Effector memory CD4-positive, alpha-beta T cell (primary cell): ENCODE data around the gene MUCL3.

Source experiments
- DNase-seq, 3 donors: peaks; one replicate each; pipeline ENCODE4 v3.0.0-alpha.2; 2020
- H3K27ac ChIP-seq: 2 replicates; pipeline ENCODE4 v1.7.0; 2013; ENCODE audit warnings: mild to moderate bottlenecking, low read length, moderate library complexity; ENCODE audit not compliant: insufficient read depth, poor library complexity, severe bottlenecking
- H3K27me3 ChIP-seq: replicated peaks from 2 replicates; pipeline ENCODE4 v1.7.0; 2013; ENCODE audit warnings: mild to moderate bottlenecking, low read length; ENCODE audit not compliant: insufficient read depth, control insufficient read depth, poor library complexity, severe bottlenecking
- H3K36me3 ChIP-seq: 2 replicates; pipeline ENCODE4 v1.7.0; 2013; ENCODE audit warnings: mild to moderate bottlenecking, low read length, moderate library complexity; ENCODE audit not compliant: control insufficient read depth, insufficient read depth
- H3K4me1 ChIP-seq: 2 replicates; pipeline ENCODE4 v1.7.0; 2013; ENCODE audit warnings: low read length, mild to moderate bottlenecking; ENCODE audit not compliant: control insufficient read depth, insufficient read depth, poor library complexity, severe bottlenecking
- H3K4me3 ChIP-seq: 2 replicates; pipeline ENCODE4 v1.7.0; 2013; ENCODE audit warnings: low read length, low read depth, mild to moderate bottlenecking; ENCODE audit not compliant: insufficient read depth, poor library complexity, severe bottlenecking
- H3K9me3 ChIP-seq: 2 replicates; pipeline ENCODE4 v1.7.0; 2013; ENCODE audit warnings: mild to moderate bottlenecking, low read length, moderate library complexity; ENCODE audit not compliant: control insufficient read depth

Gene MUCL3

DNA sequence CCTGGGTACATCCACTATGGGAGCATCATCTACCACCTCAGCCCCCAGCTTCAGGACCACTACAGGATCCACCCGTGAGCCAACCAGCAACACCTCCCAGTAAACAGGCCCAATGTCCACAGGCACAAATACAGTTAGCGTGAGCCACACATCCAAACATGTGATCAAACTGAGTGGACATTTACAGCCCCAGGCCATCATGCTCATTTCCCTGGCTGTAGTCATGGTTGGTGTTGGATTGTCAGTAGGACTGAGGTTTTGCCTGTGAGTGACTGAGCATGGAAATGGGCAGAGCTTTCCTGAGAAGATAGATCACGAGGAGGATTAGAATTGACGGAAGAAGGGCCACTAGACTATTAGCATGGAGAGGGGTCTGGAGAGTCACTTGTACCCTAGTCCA, 32.0 kb downstream of the MUCL3 start:
- H3K4me3 ChIP-seq, result no peak overlapping the region
- DNase-seq, result no peak
- H3K36me3 ChIP-seq, result no peaks in the 10 kb centered on the region
- H3K27ac ChIP-seq, result no peak overlapping the region
- H3K9me3 ChIP-seq, result no peaks in the 10 kb centered on the region
- H3K4me1 ChIP-seq, result no peaks in the 10 kb centered on the region
- H3K27me3 ChIP-seq, result no peaks in the 10 kb centered on the region

DNA sequence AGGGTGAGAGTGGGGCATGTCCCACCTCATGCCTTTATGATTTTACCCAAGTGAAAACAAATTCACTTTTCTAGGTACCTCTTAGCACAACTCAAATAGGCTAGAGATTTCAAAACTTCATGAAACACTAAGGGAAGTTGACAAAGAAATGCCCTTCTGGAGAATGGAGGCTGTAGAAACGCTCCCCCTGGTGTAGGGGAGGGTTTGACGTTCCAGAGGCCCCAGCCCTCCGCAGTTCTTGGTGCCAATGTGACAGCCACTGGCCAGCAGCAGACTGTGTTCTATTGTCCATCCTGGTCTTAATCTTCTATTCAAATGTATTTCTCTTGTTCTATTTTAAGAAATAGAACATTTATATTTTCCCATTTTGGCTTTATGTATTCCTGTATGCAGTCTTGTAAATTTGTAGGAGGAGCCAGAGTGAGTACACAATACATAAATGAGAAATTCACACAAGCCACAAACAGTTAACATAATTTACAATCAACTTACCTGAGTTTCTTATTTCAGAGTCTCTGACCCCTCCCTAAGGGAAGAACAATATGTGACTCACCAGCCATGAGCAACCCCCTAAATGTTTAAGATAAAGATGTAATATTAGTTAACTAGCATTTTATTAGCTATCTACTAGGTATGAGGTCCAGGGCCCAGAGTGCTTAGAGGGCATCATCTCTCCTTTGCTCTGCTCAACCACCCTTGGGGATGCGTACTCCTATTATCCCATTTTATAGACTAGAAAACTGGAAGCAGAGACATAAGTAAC, 33.9 kb downstream of the MUCL3 start:
- Histone ChIP-seq H3K27ac (no peak overlapping the region), H3K36me3 (no peaks in the 10 kb centered on the region), H3K9me3 (no peaks in the 10 kb centered on the region), H3K27me3 (no peaks in the 10 kb centered on the region), H3K4me3 (no peak overlapping the region), H3K4me1 (no peaks in the 10 kb centered on the region)
- no peak for DNase-seq

DNA sequence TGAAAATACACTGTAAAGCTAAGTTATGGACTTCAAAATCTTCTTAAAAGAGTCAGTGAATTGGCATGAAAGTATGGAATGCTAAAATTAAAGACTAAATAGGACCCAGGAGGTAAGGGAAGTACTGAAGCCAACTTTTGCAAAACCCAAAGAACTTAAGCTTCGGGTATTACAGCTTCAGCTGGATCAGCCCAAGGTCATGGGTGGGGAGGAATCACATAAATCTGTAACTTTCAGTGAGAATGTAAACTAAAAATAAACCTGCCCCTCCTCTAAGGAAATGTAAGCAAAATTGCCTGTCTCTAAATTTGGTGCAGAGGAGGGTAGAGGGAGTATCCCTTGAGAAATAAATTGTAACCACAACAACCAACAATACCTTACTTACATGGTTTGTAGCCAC, 38.4 kb downstream of the MUCL3 start:
- Histone ChIP-seq H3K27ac (no peak overlapping the region), H3K4me3 (no peak overlapping the region), H3K4me1 (no peaks in the 10 kb centered on the region), H3K9me3 (no peaks in the 10 kb centered on the region), H3K36me3 (no peaks in the 10 kb centered on the region), H3K27me3 (no peaks in the 10 kb centered on the region)
- no peak for DNase-seq

DNA sequence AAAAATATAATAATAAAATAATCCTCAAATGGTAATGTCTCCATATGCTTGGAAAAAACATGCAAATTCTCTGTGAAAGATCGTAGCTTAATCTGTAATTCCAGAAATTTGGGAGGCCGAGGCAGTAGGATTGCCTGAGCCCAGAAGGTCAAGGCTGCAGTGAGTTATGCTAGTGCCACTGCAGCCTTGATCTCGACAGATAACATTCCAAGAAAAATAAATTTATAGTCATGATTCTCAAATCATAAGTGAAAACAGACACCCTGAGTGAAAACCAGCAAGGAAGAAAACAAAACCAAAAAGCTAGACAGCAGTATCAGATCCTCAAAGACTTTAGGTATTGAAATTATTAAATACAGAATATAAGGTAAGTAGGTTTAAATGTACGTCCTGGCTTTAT, 38.9 kb downstream of the MUCL3 start:
- Histone ChIP-seq H3K27me3 (no peaks in the 10 kb centered on the region), H3K9me3 (no peaks in the 10 kb centered on the region), H3K4me3 (no peak overlapping the region), H3K36me3 (no peaks in the 10 kb centered on the region), H3K27ac (no peak overlapping the region), H3K4me1 (no peaks in the 10 kb centered on the region)
- no peak for DNase-seq

DNA sequence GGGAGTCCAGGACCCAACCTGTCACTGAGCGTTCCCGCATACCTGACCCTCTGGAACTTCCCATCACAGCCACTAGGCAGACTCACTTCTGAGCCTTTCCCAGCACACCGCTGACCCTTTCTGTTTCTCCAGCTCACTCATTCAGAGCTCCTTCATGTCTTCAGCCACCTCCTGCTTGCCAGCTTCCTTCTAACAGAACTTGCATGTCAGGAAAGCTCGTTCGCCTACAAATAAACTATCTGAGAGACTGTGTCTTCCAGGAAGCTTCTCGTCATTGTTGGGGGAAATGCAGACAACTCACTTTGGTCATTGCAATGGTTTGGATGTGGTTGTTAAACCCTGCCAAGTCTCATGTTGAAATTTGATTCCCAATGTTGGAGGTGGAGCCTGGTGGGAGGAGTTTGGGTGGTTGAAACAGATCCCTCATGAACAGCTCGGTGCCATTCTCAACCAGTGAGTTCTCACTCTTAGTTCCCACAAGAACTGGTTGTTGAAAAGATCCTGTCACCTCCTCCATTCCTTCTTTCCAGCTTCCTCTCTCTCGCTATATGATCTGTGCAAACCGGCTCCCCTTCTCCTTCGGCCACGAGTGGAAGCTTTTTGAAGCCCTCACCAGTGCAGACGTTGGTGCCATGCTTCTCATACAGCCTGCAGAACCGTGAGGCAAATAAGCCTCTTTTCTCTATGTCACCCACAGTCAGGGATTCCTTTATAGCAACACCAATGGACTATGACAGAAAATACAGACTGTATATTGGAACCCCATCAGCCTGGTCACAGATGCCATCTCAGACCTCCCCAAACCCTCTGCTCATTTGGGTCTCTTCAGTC, 41.4 kb downstream of the MUCL3 start:
- Histone ChIP-seq H3K4me3 (no peak overlapping the region), H3K9me3 (no peaks in the 10 kb centered on the region), H3K4me1 (no peaks in the 10 kb centered on the region), H3K27me3 (no peaks in the 10 kb centered on the region), H3K36me3 (no peaks in the 10 kb centered on the region), H3K27ac (no peak overlapping the region)
- DNase-seq, result no peak

DNA sequence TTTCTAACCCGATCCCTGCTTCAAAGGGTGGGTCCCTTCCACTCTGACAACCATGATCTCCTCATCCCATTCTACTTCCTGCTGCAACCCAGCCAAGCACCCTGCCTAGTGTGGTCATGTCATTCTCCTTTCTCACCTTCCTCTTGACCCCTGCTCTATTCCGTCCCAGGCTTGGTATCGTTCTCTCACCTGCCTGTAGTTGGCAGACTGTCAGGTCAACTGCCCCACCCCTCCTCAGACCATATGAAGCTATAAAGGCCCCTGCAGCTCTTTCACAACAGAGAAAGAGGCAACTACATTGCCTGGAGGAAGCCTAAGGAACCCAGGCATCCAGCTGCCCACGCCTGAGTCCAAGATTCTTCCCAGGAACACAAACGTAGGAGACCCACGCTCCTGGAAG, 42.7 kb downstream of the MUCL3 start, which contains the start of gene MUC21:
MUC21 (plus strand) TSS at position 280 of the 400 bp plus-strand sequence. CDS start 241 bp downstream, outside the sequence.
- Histone ChIP-seq H3K4me3 (no peak within 1 kb of the TSS), H3K9me3 (no peaks in the 10 kb centered on the region), H3K36me3 (no peaks in the 10 kb centered on the region), H3K27me3 (no peaks in the 10 kb centered on the region), H3K4me1 (no peaks in the 10 kb centered on the region), H3K27ac (no peak within 1 kb of the TSS)
- no peak for DNase-seq

DNA sequence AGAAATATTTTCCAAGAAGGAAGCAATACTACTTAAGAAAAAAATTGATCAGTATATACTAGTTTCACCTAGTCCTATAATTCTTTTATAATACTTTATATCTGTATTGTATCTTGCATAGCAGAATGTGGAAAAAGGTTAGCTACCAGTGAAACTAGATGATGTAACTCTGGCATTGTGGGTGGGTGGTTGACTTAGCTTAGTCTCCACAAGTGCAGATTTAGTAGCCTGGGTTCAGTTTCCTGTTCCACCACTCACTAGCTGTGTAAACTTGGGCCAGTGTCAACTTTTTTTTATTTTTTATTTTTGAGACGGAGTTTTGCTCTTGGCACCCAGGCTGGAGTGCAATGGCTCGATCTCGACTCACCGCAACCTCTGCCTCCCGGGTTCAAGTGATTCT, 44.7 kb downstream of the MUCL3 start:
- Histone ChIP-seq H3K27ac (no peak overlapping the region), H3K27me3 (no peaks in the 10 kb centered on the region), H3K9me3 (no peaks in the 10 kb centered on the region), H3K4me3 (no peak overlapping the region), H3K36me3 (no peaks in the 10 kb centered on the region), H3K4me1 (no peaks in the 10 kb centered on the region)
- DNase-seq, result no peak

DNA sequence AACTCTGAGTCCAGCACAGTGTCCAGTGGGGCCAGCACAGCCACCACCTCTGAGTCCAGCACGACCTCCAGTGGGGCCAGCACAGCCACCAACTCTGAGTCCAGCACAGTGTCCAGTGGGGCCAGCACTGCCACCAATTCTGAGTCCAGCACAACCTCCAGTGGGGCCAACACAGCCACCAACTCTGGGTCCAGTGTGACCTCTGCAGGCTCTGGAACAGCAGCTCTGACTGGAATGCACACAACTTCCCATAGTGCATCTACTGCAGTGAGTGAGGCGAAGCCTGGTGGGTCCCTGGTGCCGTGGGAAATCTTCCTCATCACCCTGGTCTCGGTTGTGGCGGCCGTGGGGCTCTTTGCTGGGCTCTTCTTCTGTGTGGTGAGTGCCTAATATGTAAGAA, 46.5 kb downstream of the MUCL3 start:
- Histone ChIP-seq H3K4me3 (no peak overlapping the region), H3K27ac (no peak overlapping the region), H3K27me3 (no peaks in the 10 kb centered on the region), H3K9me3 (no peaks in the 10 kb centered on the region), H3K36me3 (no peaks in the 10 kb centered on the region), H3K4me1 (no peaks in the 10 kb centered on the region)
- DNase-seq, result no peak

DNA sequence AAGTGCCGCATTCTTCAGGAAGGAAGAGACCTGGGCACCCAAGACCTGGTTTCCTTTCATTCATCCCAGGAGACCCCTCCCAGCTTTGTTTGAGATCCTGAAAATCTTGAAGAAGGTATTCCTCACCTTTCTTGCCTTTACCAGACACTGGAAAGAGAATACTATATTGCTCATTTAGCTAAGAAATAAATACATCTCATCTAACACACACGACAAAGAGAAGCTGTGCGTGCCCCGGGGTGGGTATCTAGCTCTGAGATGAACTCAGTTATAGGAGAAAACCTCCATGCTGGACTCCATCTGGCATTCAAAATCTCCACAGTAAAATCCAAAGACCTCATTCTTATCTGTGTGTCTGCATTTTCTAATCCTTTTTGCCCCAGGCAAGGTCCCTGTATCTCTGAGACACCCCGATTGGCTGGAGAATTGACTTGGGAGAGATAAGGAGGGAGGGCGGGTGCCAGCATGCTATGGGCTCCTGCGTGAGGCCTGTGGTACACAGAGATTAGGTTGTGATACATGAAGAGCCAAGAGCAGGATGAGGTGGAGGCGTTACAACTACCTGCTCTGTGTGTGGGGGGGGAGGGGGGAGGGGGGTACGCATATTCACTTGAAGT, 47.5 kb downstream of the MUCL3 start:
- Histone ChIP-seq H3K27ac (no peak overlapping the region), H3K36me3 (no peaks in the 10 kb centered on the region), H3K9me3 (no peaks in the 10 kb centered on the region), H3K4me1 (no peaks in the 10 kb centered on the region), H3K4me3 (no peak overlapping the region), H3K27me3 (no peaks in the 10 kb centered on the region)
- no peak for DNase-seq
